NCI-H1694 treated with DMSO at 0.1 percent for 48 hours (cell line): ENCODE data around the gene FEM1B.

Experiments
- DNase-seq: peaks from one replicate; lab custom pipeline; 2025; lab: John Stamatoyannopoulos, UW

FEM1B gene

GRCh38 chr15:68259883-68260282 lies 17.7 kb upstream of the FEM1B start:
- no peak for DNase-seq

- no peak for DNase-seq
Observed at GRCh38 chr15:68261241-68261640, 16.3 kb upstream of the FEM1B start.

DNA sequence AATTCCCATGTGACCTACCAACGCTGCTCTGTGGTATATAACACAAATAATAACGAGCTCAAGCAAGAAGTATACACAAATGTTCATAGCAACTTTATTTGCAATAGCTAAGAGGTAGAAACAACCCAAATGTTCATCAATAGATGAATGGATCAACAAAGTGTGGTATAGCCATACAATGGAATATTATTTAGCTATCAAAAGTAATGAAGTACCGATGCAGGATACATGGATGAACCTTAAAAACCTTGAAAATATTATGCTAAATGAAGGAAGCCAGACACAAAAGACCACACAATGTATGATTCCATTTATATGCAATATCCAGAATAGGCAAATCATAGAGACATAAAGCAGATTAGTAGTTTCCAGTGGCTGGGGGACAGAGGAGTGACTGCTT lies 15.6 kb upstream of the FEM1B start:
- no peak for DNase-seq

- DNase-seq = no peak
Observed at GRCh38 chr15:68262514-68263356, 14.8 kb upstream of the FEM1B start.

- no peak for DNase-seq
Observed at GRCh38 chr15:68264282-68264681, 13.3 kb upstream of the FEM1B start.

GRCh38 chr15:68265081-68265480 lies 12.5 kb upstream of the FEM1B start:
- no peak for DNase-seq

GRCh38 chr15:68265674-68266073 lies 11.9 kb upstream of the FEM1B start:
- no peak for DNase-seq

DNA sequence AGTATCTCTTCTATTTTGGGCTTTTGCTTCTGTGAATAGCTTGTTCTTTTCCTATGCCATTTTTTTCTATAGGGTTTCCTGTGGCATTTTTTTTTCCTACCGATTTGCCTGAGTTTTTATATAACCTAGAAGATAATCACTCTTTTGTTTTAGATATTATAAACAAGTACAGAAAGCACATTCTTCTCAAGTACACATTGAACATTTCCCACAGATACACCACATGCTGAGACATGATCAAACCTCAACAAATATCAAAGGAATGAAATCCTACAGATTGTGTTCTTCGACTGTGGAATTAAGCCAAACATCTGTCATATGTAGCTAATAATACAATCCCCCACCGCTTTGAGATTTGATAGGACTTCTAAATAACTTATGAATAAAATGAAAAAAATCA lies 9.1 kb upstream of the FEM1B start:
- DNase-seq = no peak

- DNase-seq = no peak
Observed at GRCh38 chr15:68271854-68272471, 5.6 kb upstream of the FEM1B start.

GRCh38 chr15:68272721-68273271 lies 4.7 kb upstream of the FEM1B start:
- DNase-seq = no peak

GRCh38 chr15:68274201-68274848 lies 3.2 kb upstream of the FEM1B start:
- DNase-seq = no peak

DNA sequence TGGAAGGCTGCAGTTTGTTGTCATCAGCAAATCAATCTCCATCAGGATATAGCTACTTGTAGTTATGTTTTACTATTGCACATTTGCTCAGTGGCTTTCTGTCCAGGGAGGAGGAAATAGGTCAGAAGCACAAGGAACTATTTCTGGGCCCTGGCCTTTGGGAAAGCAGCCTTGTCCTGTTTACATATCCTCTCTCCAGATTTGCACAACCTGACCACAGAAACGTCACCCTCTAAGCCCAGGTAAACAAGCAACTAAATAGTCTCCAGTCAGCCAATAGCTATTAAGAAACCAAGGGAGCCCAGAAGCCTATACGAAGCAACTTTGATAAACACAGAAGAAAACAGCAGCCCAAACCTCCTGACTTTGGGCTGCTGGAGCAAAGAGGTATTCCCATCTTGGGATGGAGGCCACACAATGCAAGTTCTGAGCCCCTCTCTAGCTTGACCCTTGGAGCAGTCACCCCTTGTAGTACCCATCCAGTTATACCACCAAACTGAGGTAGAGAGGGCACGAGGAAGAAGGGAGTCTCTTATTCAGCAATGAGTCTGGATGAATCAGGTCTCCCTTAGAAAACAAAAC lies 2.3 kb upstream of the FEM1B start:
- no peak for DNase-seq

GRCh38 chr15:68276668-68277067 lies 877 bp upstream of the FEM1B start:
- DNase-seq = no peak

DNA sequence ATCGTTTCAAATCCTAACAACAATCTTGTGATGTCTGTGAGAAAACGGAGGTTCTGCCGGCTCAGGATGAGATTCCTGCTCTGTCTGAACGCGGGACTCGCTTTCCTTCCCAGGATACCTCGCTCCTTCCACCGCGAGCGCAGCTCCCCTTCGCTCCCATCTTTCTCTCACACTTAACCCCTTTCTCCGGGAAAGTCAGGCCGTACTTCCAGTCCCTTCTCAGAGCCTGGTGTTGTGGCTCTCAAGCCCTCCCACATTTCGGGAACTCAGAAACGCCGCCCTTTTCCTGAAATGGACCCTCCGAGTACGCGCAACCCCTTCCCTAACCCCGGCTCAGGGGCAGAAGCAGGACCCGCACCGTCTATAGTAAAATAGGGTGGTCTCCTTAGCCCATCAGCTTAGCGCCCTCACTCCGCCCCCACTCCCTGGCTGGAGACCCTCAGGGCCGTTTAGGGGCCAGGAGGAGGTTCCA lies 378 bp upstream of the FEM1B start:
- peak; percentile 58 for DNase-seq

DNA sequence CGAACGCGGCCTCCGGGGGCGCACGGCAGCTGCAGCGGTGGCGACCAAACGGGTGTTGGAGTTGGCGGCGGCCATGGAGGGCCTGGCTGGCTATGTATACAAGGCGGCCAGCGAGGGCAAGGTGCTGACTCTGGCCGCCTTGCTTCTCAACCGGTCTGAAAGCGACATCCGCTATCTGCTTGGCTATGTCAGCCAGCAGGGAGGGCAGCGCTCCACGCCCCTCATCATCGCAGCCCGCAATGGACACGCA lies 725 bp downstream of the FEM1B start:
- DNase-seq = no peak

GRCh38 chr15:68278595-68279405 lies 1.3 kb downstream of the FEM1B start:
- DNase-seq = peak; percentile 7

- DNase-seq = no peak
Observed at GRCh38 chr15:68279779-68280753, 2.5 kb downstream of the FEM1B start.

DNA sequence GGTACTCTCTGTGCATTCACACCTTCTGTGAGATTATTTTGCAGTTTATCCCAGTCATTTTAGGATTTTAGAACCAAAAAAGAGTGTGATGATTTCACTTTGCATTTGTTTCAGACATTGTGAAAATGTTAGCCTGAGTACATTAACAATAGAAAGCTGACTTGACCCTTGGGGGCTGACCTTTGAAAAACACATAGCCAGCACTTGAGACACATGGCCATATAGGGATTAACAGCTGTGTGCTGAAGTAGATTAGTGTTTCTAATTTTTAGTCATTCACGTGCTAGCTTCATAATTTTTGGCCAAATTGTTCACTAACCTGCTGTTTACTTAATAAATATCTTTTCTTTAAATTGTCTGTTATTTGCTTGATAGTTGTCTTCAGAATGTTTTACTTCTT lies 3.5 kb downstream of the FEM1B start:
- no peak for DNase-seq

- DNase-seq = no peak
Observed at GRCh38 chr15:68283401-68283800, 5.9 kb downstream of the FEM1B start.

GRCh38 chr15:68284616-68285258 lies 7.2 kb downstream of the FEM1B start:
- DNase-seq = no peak
